GM18861 (cell line): ENCODE measurements around the gene CLASP1.
"Not testable (repeated sequence)": the region's sequence is repeated elsewhere in the genome, so short reads cannot be mapped to it uniquely, and the experiment has no call there.

Experiments
- ATAC-seq: cut with Tn5 transposase; IDR thresholded peaks from one replicate; pipeline ENCODE4 v1.9.1; 2021; ENCODE audit not compliant: unreplicated experiment

CLASP1 gene

DNA sequence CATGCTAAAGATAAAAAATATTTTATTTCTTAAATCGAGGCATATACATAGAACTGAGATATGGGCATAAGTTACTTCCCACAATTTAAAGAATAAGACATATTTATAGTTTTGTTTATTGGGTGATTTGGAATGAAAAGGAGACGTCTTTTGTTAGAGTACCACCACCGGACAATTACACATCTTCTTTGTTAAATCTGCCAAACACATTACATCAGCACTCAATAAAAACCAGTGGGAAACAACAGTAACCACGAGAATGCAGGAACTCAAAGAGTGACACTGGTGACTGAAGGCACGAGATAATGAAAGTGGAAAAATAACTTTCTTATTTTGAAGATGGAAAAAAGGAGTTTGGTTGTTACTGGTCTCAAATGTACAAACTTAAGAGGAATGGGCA, 271.6 kb downstream of the CLASP1 start:
- ATAC-seq = no peak

DNA sequence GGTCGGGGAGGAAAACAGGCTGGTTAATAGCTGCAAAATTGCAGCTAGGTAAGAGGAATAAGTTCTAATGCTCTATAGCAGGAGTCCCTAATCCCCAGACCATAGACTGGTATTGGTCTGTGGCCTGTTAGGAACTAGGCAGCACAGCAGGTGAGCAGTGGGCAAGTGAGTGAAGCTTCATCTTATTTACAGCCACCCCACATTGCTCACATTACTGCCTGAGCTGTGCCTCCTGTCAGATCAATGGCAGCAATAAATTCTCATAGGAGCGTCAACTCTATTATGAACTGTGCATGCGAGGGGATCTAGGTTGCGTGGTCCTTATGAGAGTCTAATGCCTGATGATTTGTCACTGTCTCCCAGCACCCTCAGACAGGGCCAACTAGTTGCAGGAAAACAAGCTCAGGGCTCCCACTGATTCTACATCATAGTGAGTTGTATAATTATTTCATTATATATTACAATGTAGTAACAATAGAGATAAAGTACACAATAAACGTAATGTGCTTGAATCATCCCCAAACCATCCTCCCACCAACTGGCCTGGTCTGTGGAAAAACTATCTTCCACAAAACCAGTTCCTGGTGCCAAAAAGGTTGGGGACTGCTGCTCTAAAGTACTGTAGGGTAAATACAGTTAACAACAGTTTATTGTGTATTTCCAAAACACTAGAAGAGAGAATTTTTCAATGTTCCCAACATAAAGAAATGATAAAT, 272.6 kb downstream of the CLASP1 start:
- ATAC-seq = no peak

GRCh38 chr2:121375621-121376159, 273.6 kb downstream of the CLASP1 start:
- ATAC-seq = no peak

GRCh38 chr2:121374412-121375075, 274.7 kb downstream of the CLASP1 start:
- ATAC-seq = not testable (repeated sequence)

GRCh38 chr2:121372721-121373353, 276.4 kb downstream of the CLASP1 start:
- ATAC-seq = no peak

DNA sequence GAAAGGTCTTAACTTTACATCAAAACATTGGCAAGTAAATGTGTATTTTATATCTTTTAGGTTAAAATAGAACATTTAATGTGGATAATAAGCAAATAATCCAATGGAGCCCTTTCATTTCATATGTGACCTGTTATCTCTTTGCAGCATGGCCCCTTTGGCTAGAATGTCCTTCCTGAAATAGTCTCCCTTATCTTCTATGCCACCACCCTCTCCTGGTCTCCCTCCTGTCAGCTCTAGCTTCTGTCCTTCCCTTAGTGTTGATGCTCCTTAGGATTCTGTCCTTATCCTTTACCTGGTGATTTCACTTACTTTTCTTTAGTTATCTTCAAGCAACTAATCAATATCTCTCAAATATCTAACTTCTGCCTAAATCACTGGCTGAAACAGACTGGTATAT, 277.2 kb downstream of the CLASP1 start:
- no peak for ATAC-seq

GRCh38 chr2:121368836-121369235, 280.4 kb downstream of the CLASP1 start:
- ATAC-seq = no peak

DNA sequence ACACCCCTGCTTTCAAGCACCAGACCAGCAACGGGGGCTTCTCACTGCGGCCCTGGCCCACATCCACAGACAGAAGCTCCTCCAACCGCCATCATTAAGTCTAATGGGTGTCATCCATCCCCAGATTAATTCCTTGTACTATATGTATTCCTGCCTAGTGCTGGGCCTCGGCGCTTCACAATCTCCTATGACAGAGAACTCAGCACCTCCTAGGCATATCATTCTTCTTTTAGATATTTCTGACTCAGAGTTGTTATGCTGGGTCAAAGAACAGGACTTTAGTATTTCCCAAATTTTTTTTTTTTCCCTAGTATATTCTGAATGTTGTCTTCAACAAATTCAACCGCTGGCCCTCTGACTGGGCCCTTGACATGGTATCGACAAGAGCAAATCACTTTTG, 281.1 kb downstream of the CLASP1 start:
- no peak for ATAC-seq

- no peak for ATAC-seq
These were observed 281.9 kb downstream of the CLASP1 start for GRCh38 chr2:121367246-121367900.

DNA sequence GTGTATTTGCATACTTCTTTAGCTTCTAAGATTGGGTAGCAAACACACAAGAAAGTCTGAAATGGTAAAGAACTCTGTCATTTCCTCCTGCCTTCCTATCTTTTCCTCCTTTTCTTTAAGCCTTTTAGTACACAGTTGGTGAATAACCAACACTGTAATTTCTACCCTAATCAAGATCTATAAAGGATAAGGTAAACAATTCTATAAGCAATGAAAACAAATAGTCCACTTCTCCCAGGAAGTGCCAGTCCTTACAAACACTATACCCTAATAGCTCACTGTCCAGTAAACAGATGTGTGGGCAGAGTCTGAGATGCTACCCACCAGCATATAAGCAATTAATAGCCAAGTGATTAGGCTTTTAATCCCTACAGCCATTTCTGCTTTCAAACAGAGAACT, 283.2 kb downstream of the CLASP1 start:
- ATAC-seq = no peak

DNA sequence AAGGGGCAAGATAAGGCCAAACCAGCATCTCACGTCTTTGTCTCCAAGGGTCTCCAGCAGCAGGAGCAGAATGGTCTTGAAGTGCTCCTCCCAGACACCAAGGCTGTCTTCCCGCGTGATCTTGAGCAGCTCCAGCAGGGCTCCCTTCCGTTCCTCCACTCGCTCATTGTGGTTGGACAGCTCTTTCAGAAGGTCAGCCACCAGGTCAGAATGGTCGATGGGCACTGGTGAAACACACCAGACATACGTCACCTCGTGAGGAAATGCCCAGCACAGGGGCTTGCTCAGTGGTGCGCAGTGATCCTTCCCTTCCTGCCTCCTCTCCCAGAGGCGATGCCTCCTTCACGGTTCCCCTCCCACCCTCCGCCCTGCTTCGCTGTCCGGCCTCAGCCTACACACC, 284.2 kb downstream of the CLASP1 start:
- ATAC-seq = no peak

GRCh38 chr2:121363632-121364420, 285.4 kb downstream of the CLASP1 start:
- ATAC-seq = no peak

GRCh38 chr2:121362774-121363173, 286.5 kb downstream of the CLASP1 start:
- no peak for ATAC-seq

- ATAC-seq = no peak
These were observed 287.0 kb downstream of the CLASP1 start for GRCh38 chr2:121362226-121362625.

GRCh38 chr2:121360566-121361300, 288.5 kb downstream of the CLASP1 start:
- ATAC-seq = no peak

DNA sequence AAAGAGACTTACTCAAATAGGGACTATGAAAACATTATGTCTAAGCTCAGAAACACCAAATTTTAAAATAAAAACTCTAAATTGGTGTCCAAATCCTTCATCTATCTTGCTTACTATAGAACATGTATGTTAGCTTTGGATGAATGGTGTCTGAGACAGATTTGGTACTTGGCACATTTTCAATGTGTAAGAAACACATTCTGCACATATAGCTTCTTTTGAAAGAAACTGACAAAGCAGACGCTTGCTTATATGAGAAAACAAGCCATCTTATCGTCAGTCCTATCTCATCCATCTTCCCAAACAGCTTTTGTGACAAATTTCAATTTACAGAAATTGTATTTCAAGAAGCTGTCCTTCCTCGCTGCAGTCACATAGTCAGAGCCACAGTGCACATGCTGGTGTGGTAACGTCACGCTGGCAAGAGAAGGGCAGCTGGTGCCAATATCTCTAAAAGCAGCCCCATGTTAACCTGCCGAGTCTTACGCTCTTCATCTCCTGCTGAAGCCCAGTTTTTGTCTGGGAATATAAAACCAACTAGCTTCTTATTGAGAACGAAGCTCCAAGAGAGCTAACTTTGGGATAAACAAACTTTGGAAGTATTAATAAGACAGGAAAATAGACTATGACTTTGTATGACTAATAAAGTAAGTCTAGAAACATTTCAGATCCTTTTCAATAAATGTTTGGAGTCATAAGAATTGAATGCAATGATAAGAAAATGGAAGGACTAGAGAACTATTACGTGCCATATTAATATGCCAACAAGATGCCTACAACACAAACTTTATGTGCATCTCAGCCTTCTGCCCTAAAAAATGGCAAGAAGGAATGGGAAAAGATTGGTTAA, 289.3 kb downstream of the CLASP1 start:
- ATAC-seq = no peak

DNA sequence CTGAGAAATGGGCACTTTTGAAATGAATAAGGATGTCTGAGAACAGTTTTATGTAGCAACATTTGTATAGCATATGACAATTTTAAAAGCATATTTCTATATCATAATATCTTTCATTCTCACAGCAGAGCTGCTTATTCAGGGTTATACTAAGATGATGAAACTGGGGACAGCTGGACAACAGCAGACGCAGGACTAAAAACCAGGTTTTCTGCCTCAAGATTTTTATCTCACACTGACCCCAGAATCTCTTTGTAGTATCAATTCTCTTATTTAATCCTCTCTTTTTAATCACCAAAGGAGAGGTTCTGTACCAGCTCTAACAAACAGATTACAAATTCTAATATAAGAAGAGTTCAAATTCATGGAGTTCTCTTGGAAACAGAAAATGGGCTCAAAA, 290.1 kb downstream of the CLASP1 start:
- ATAC-seq = no peak

DNA sequence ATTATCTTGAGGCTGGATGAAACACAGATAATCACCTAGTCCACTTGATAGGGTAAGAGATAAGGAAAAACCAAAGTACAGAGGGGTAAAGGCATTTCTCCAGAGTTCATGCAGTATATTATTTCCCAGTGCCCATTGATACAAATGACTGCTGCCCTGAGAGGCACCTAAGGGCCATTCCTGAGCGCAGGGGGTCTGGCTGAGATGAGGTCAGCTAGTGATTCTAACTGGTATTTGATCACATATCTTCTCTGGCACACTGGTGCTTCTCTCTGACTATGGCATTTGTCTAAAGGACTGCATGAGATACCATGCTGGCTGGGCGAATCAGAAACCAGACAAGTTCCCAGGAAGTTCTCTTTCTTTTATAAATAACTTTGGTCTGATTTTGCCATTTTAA, 291.0 kb downstream of the CLASP1 start:
- ATAC-seq = no peak

DNA sequence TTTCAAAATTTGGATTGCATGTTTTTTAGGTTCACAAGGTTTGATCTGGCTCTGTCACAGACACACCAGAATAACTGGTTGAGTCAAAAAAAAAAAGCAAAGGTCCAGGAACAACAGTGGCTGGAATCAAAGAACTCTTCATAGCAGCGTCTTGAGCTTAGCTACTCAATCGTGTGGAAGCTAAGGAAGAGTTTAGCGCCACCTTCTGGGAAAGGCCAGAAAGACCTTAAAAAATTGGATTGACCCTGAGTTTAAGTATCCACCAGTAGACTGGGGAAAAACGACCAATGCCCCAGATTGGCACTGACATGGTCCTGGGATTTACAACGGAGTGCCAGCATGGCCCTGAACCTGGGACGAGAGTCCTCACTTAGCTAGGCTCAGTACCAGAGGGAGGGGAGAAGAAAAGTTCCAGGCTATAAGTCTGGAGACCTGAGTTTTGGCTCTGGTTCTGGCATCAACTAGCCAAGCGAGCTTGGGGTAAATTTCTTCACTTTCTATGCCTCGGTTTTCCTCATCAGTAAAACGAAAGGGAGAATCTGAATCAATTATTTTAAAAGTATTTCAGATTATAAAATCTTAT, 293.1 kb downstream of the CLASP1 start:
- no peak for ATAC-seq
